ENCODE data around the gene SLC5A5.
"Not testable (repeated sequence)": the region's sequence is repeated elsewhere in the genome, so short reads cannot be mapped to it uniquely, and the experiment has no call there.

Gene SLC5A5

DNA sequence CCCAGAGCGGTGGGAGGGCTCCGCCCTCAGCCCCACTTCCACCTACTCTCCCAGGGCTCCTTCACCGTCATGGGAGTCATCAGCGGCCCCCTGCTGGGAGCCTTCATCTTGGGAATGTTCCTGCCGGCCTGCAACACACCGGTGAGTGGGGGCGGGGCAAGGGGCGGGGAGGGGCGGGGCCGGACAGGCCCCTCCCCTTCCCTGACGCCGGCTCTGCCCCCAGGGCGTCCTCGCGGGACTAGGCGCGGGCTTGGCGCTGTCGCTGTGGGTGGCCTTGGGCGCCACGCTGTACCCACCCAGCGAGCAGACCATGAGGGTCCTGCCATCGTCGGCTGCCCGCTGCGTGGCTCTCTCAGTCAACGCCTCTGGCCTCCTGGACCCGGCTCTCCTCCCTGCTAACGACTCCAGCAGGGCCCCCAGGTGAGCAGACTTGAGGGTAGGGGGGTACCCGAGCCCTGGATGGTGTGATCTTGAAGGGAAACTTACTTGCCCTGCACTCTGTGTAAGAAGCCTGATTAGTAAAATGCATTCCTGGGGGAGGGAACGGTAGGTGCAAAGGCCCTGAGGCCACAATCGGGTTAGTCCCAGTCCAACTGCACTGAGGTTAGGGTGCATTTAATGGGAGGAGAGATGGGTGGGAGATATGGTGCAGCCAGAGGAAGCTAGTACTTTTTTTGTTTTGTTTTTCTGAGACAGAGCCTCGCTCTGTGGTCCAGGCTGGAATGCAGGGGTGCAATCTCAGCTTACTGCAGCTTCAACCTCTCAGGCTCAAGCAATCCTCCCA lies 12.1 kb downstream of the SLC5A5 start:
- DNase-seq (ENCODE audit: low read depth): no peak
- TF ChIP-seq, protein P1, sequence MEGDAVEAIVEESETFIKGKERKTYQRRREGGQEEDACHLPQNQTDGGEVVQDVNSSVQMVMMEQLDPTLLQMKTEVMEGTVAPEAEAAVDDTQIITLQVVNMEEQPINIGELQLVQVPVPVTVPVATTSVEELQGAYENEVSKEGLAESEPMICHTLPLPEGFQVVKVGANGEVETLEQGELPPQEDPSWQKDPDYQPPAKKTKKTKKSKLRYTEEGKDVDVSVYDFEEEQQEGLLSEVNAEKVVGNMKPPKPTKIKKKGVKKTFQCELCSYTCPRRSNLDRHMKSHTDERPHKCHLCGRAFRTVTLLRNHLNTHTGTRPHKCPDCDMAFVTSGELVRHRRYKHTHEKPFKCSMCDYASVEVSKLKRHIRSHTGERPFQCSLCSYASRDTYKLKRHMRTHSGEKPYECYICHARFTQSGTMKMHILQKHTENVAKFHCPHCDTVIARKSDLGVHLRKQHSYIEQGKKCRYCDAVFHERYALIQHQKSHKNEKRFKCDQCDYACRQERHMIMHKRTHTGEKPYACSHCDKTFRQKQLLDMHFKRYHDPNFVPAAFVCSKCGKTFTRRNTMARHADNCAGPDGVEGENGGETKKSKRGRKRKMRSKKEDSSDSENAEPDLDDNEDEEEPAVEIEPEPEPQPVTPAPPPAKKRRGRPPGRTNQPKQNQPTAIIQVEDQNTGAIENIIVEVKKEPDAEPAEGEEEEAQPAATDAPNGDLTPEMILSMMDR (IDR thresholded peaks at IDR 0.05; ENCODE audit: low read depth, low read length): no peak
- TF ChIP-seq POLR2A (IDR thresholded peaks at IDR 0.05; ENCODE audit: extremely low read depth, insufficient read length): no peak
- TF ChIP-seq, protein P2, sequence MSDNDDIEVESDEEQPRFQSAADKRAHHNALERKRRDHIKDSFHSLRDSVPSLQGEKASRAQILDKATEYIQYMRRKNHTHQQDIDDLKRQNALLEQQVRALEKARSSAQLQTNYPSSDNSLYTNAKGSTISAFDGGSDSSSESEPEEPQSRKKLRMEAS (IDR thresholded peaks at IDR 0.05; ENCODE audit: low read depth, low read length): no peak
- no peak for TF ChIP-seq MYC (IDR thresholded peaks at IDR 0.05; ENCODE audit: low read depth, low read length)
- H3K4me3 ChIP-seq (ENCODE audit: low read depth, low read length): no peak overlapping the region

DNA sequence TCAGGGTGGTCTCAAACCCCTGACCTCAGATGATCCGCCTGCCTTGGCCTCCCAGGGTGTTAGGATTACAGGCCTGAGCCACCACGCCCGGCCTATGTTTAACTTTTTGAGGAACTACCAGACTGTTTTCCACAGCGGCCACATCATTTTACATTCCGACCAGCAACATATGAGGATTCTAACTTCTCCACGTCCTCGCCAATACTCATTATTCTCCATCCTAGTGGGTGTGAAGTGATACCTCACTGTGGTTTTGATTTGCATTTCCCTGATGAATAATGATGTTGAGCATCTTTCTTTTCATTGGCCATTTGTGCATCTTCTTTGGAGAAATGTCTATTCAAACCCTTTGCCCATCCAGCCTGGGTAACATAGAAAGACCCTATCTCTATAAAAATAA lies 14.8 kb downstream of the SLC5A5 start:
- TF ChIP-seq POLR2A (IDR thresholded peaks at IDR 0.05; ENCODE audit: extremely low read depth, insufficient read length) (no peak), MYC (IDR thresholded peaks at IDR 0.05; ENCODE audit: low read depth, low read length) (no peak)
- TF ChIP-seq, protein P1 (IDR thresholded peaks at IDR 0.05; ENCODE audit: low read depth, low read length): no peak
- TF ChIP-seq, protein P2 (IDR thresholded peaks at IDR 0.05; ENCODE audit: low read depth, low read length): no peak
- no peak for DNase-seq (ENCODE audit: low read depth)
- H3K4me3 ChIP-seq (ENCODE audit: low read depth, low read length): no peak overlapping the region

DNA sequence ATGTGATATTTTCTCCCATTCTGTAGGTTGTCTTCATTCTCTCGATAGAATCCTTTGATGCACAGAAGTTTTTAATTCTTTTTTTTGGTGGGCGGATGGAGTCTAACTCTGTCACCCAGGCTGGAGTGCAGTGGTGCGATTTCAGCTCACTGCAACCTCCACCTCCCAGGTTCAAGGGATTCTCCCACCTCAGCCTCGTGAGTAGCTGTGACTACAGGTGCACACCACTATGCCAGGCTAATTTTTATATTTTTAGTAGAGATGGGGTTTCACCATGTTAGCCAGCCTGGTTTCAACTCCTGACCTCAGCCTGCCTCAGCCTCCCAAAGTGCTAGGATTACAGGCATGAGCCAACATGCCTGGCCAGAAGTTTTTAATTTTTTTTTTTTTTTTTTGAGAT lies 15.5 kb downstream of the SLC5A5 start:
- H3K4me3 ChIP-seq (ENCODE audit: low read depth, low read length); DNase-seq (ENCODE audit: low read depth): not testable (repeated sequence)

DNA sequence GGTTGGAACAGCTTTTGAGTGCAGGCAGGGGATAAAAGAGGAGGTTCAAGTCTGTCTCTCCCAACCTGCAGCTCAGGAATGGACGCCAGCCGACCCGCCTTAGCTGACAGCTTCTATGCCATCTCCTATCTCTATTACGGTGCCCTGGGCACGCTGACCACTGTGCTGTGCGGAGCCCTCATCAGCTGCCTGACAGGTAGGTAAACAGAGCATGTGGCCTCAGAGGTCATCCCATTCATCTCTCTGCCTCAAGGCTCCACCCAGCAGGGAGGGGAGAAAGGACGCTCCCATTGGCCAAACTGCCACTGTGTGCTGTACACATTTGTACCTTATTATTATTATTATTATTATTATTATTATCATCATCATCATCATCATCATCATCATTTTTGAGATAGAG lies 16.5 kb downstream of the SLC5A5 start:
- DNase-seq (ENCODE audit: low read depth): no peak
- H3K4me3 ChIP-seq (ENCODE audit: low read depth, low read length): no peak overlapping the region
- TF ChIP-seq, protein P2 (IDR thresholded peaks at IDR 0.05; ENCODE audit: low read depth, low read length): no peak
- TF ChIP-seq MYC (IDR thresholded peaks at IDR 0.05; ENCODE audit: low read depth, low read length) (no peak), POLR2A (IDR thresholded peaks at IDR 0.05; ENCODE audit: extremely low read depth, insufficient read length) (no peak)
- TF ChIP-seq, protein P1 (IDR thresholded peaks at IDR 0.05; ENCODE audit: low read depth, low read length): no peak

DNA sequence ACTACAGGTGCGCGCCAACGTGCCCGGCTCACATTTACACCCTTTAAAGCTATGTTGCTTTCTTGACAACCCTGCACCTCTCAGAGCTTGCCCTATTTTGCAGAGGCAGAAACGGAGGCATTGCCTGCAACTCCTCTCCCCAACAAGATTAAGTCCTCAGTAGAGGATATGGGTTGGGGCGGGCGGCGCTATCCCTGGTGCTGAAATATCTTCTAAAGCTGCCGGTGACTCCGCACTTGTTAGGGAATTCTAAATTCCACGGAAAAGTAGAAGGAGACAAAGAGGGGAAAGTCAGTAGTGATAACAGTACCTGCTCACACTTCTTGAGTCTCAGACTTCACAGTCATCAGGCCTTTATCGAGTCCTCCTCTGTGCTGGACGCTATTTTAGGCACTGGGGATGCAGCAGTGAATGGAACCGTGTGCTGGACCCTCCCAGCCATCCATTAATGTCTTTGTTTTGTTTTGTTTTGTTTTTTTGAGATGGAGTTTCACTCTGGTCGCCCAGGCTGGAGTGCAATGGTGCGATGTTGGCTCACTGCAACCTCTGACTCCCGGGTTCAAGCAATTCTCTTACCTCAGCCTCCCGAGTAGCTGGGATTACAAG lies 18.0 kb downstream of the SLC5A5 start:
- DNase-seq (ENCODE audit: low read depth): peak; percentile 52
- H3K4me3 ChIP-seq (ENCODE audit: low read depth, low read length): no peak overlapping the region
- TF ChIP-seq MYC (IDR thresholded peaks at IDR 0.05; ENCODE audit: low read depth, low read length) (no peak), POLR2A (IDR thresholded peaks at IDR 0.05; ENCODE audit: extremely low read depth, insufficient read length) (no peak)
- TF ChIP-seq, protein P2 (IDR thresholded peaks at IDR 0.05; ENCODE audit: low read depth, low read length): no peak
- TF ChIP-seq, protein P1 (IDR thresholded peaks at IDR 0.05; ENCODE audit: low read depth, low read length): no peak

DNA sequence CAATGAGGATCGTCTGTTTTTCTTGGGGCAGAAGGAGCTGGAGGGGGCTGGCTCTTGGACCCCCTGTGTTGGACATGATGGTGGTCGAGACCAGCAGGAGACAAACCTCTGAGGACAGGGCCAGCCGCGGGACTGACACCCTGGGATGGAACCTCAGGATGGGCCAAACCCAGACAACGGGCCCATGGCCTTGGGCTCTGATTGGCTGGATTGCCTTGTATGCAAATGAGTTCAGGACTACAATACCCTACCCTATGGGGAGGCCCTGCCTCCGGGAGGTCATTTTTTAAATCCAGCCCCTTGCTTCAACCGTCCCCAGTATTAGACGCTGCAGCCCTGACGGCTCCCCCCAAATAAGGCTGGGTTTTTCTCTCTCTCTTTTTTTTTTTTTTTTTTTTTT lies 22.0 kb downstream of the SLC5A5 start:
- TF ChIP-seq MYC (IDR thresholded peaks at IDR 0.05; ENCODE audit: low read depth, low read length) (no peak), POLR2A (IDR thresholded peaks at IDR 0.05; ENCODE audit: extremely low read depth, insufficient read length) (no peak)
- TF ChIP-seq, protein P1 (IDR thresholded peaks at IDR 0.05; ENCODE audit: low read depth, low read length): no peak
- TF ChIP-seq, protein P2 (IDR thresholded peaks at IDR 0.05; ENCODE audit: low read depth, low read length): no peak
- no peak overlapping the region for H3K4me3 ChIP-seq (ENCODE audit: low read depth, low read length)
- no peak for DNase-seq (ENCODE audit: low read depth)

Data from NB4 (cell line).